ENCODE measurements around the gene PACSIN2.
A peak's percentile ranks its signal among the peaks of the same experiment; 100 is the strongest.
"Not testable (repeated sequence)": the region's sequence is repeated elsewhere in the genome, so short reads cannot be mapped to it uniquely, and the experiment has no call there.

Gene PACSIN2

DNA sequence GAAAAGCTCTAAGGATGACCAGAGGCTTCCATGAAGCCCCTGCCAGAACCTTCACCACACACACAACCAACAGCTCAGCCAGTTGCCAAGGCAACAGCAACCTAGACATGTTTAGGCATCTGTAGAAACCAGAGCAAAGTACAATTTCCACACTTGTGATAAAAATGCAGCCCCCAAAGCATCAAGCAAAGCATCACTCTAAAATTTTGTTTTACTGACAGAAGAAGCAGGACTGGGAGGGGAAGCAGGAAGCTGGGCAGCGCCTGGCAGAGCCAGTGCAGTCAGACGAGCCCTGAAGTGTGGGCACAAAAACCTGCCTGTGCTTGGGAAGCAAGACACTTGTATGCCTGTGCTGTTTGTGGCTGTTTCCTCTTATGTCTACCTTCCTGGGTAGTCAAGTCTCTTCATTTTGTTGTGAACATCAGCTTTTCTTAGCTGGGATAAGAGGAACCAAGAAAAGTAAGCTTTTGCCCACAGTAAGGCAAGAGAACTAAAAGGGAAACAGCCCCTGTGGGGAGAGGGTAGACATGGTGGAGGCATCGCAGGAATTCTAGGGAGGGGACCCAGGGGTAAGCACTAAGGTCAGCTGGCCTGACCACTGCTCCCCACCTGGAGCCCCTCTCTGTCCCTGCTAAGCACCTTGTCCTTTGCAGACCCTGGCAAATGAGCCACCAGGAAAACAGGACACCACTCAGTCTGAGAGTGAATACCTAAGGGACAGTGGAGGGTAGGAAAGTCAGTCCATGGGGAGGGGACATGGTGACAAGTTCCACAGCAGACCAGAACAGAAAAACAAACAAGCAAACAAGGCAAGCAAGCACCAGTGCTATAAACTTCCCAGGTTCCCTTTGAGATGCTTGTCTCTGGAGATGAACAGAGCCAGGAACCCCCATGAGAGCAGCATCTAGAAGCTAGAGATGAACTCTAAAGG is 13.4 kb downstream of the PACSIN2 start:
- TF ChIP-seq, protein P1, sequence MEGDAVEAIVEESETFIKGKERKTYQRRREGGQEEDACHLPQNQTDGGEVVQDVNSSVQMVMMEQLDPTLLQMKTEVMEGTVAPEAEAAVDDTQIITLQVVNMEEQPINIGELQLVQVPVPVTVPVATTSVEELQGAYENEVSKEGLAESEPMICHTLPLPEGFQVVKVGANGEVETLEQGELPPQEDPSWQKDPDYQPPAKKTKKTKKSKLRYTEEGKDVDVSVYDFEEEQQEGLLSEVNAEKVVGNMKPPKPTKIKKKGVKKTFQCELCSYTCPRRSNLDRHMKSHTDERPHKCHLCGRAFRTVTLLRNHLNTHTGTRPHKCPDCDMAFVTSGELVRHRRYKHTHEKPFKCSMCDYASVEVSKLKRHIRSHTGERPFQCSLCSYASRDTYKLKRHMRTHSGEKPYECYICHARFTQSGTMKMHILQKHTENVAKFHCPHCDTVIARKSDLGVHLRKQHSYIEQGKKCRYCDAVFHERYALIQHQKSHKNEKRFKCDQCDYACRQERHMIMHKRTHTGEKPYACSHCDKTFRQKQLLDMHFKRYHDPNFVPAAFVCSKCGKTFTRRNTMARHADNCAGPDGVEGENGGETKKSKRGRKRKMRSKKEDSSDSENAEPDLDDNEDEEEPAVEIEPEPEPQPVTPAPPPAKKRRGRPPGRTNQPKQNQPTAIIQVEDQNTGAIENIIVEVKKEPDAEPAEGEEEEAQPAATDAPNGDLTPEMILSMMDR (conservative IDR thresholded peaks at IDR 0.05; ENCODE audit: control insufficient read depth, insufficient read depth, low read depth, low read length), result no peak
- peak; percentile 47 for DNase-seq (ENCODE audit: low read depth)
- peak overlapping the region; percentile 12 for H3K4me3 ChIP-seq (ENCODE audit: control insufficient read depth, low read depth, low read length)

DNA sequence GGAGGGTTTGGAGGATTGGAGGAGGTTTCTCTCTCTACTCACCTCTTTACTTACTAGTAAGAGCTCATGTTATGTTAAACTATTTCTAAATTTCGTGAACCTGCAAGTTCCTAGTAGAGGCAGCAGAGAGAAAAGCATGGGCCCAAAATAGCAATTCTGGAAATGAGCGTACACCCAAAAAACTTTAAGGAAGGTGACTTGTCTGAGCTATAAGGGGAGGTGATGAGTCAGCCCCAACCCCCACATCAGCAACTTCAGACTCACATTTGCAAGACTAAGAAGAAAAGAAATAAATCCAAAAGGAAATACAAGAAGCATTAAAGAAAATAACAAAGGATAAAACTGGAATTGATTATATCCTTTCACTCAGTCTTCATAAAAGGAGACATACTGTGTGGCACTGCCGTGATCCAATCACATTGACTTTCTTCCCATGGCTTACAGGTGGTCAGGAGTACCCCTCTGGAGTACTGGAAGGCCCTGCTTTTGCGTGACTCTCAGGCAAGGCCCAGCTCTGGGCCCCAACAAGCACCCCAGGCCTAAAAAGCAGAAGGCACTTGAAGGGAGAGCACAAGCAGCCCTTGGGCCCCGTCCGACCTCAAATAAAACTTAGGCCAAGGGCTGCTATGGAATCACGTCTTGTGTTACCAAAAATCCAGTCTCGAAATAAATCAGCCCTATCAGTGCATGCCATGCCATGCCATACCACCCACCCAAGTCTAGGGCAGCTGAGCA is 14.3 kb downstream of the PACSIN2 start:
- no peak overlapping the region for H3K4me3 ChIP-seq (ENCODE audit: control insufficient read depth, low read depth, low read length)
- TF ChIP-seq, protein P1 (conservative IDR thresholded peaks at IDR 0.05; ENCODE audit: control insufficient read depth, insufficient read depth, low read depth, low read length), result no peak
- DNase-seq (ENCODE audit: low read depth), result peak; percentile 71

DNA sequence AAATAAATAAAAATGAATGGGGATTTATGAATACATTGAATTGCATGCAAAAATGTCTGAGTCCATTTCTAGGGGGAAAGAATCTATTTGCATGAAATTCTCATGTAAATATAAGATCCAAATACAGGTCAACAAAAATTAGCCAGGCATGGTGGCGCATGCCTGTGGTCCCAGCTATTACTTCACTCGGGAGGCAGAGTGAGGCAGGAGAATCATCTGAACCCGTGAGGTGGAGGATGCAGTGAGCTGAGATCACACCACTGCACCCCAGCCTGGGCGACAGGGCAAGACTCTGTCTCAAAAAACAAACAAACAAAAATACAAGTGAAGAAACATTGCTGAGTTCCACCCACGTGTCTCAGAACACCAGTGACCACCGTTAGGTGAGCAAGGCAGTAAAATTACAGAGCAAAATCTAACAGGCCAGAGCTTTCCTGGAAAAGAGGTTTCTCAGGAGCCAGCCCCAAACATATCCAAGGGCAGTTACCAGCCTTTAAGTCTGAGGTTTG is 17.3 kb downstream of the PACSIN2 start:
- TF ChIP-seq, protein P1 (conservative IDR thresholded peaks at IDR 0.05; ENCODE audit: control insufficient read depth, insufficient read depth, low read depth, low read length), result no peak
- H3K4me3 ChIP-seq (ENCODE audit: control insufficient read depth, low read depth, low read length), result no peak overlapping the region
- peak; percentile 31 for DNase-seq (ENCODE audit: low read depth)

DNA sequence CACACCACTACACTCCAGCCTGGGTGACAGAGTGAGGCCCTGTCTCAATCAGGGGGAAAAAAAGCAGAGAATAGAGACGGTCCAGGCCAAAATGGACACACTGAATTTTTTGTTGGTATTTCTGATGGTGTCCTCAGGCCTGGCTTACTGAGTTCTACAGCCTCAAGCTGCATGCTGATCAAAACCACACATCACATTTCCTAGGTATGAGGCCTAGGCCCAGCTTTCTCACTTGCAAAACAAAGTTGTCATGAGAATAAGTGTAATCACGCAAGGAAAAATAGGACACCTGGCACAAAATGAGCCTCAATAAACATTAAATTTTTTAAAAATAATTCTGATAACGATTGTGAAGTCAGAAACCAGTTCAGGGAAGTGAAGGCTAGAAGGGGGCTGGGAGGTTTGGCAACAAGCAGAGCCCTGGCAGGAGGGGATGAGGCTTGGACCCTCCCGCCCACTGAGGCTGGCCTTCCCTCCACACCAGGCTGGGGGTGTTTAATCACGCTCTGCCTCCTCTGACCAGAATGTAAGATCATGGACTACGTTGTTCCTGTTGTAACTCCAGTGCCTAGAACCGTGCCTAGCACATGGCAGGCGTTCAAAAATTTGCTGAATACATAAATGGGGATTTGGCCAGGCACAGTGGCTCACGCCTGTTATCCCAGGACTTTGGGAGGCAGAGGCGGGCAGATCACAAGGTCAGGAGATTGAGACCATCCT is 18.1 kb downstream of the PACSIN2 start:
- DNase-seq (ENCODE audit: low read depth), result peak; percentile 32
- TF ChIP-seq, protein P1 (conservative IDR thresholded peaks at IDR 0.05; ENCODE audit: control insufficient read depth, insufficient read depth, low read depth, low read length), result no peak
- no peak overlapping the region for H3K4me3 ChIP-seq (ENCODE audit: control insufficient read depth, low read depth, low read length)

DNA sequence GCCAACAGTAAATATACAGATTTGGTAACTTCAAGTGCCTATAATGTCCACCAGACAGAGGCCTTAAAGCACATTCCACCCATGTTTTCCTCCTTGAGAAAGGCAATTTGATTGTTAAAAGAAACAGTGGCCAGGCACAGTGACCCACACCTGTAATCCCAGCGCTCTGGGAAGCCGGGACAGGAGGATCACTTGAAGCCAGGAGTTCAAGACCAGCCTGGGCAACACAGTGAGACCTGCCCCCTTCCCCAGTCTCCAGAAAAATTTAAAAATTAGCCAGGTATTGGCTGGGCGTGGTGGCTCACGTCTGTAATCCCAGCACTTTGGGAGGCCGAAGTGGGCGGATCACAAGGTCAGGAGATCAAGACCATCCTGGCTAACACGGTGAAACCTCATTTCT is 19.3 kb downstream of the PACSIN2 start:
- not testable (repeated sequence) for H3K4me3 ChIP-seq (ENCODE audit: control insufficient read depth, low read depth, low read length); DNase-seq (ENCODE audit: low read depth)

DNA sequence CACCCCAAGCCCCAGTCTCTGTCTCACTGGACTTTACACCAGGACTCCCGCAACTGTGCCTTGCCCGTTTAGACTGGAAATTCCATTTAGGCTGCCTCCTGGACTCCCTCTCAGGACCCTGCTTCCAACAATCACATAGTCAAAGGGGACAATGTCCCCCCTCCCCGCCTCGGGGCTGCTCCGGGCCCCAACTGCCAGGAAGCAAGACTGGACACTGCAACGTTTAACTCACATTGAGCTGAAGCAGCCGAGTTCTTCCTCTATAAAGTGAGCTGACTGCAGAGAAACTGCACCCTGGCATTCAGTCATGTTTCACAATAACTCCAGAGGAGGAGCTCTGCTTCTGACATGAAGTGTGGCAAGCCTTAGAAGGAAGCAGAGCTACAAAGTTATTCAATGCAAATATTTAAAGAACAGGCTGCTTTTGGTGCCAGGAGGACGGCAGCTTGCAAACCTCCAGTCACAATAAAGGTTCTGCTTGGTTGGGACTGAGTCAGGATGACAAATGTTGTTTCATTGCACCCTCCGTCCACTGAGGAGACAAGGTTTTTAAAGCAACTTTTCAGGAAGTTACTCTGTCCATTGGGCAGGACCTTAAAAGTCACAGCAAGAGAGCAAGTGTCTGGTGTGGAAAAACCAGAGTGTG is 19.9 kb downstream of the PACSIN2 start:
- TF ChIP-seq, protein P1 (conservative IDR thresholded peaks at IDR 0.05; ENCODE audit: control insufficient read depth, insufficient read depth, low read depth, low read length), result no peak
- peak overlapping the region; percentile 27 for H3K4me3 ChIP-seq (ENCODE audit: control insufficient read depth, low read depth, low read length)
- peak; percentile 95 for DNase-seq (ENCODE audit: low read depth)
